Erythroblast (primary cell): ENCODE results near the gene SPTLC2.

Source experiments
- GATA1 ChIP-seq: IDR thresholded peaks from 2 replicates; pipeline ENCODE4 v1.6.1; 2011; ENCODE audit warnings: low read depth, mild to moderate bottlenecking, control low read depth, low read length, moderate library complexity
- POLR2A ChIP-seq: IDR thresholded peaks from 2 replicates; pipeline ENCODE4 v1.6.1; 2011; ENCODE audit warnings: mild to moderate bottlenecking, low read length

DNA sequence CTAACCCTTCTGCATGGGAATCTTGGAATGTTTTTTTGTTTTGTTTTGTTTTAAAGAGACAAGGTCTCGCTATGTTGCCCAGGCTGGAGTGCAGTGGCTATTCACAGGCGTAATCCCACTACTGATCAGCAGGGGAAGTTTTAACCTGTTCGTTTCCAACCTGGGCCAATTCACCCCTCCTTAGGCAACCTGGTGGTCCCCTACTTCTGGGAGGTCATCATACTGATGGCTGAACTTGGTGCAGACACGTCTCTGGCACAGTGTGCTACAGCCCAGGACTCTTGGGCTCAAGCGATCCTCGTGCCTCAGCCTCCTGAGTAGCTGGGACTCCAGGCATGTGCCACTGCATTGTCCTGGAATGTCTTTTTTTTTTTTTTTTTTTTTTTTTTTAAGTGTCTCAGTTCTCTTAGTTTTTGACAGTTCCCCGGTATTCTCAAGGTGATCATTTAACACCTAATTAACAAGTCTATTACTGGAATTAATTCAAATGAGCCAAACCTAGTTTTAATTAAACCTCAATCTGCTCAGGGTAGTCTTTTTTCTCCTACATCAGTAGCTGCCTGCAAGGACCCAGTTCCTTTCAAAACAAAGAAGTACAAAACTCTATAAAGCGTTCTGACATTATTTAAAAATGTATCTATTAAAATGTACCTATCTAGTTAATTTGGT lies 68.8 kb downstream of the SPTLC2 start:
- TF ChIP-seq POLR2A (no peak), GATA1 (no peak)
